RWPE2 (cell line): Measurements from ENCODE around the gene SIGLEC11.
"Not testable (repeated sequence)": the region's sequence is repeated elsewhere in the genome, so short reads cannot be mapped to it uniquely, and the experiment has no call there.

Experiments
- ATAC-seq: fragments of 200-7000 bp; cut with Tn5 transposase; 3 replicates; pipeline ENCODE4 v1.9.1; 2021; ENCODE audit warnings: low read depth
- DNase-seq: peaks from one replicate; pipeline ENCODE4 v3.0.0-alpha.2; 2020; ENCODE audit warnings: low spot score
- H3K27ac ChIP-seq: fragments of 450-650 bp; 2 replicates; pipeline ENCODE4 v1.5.1; 2017; ENCODE audit warnings: mild to moderate bottlenecking; ENCODE audit not compliant: poor library complexity, severe bottlenecking
- H3K27me3 ChIP-seq: fragments of 250-450 bp; sonication (Bioruptor Pico); 2 replicates; pipeline ENCODE4 v1.5.1; 2021; ENCODE audit warnings: mild to moderate bottlenecking, moderate library complexity; ENCODE audit not compliant: insufficient read depth, poor library complexity, severe bottlenecking
- H3K36me3 ChIP-seq: fragments of 250-450 bp; sonication (Bioruptor Pico); 2 replicates; pipeline ENCODE4 v1.5.1; 2020; ENCODE audit warnings: low read depth, mild to moderate bottlenecking, moderate library complexity
- H3K4me1 ChIP-seq: fragments of 250-450 bp; sonication (Bioruptor Pico); 2 replicates; pipeline ENCODE4 v1.5.1; 2021; ENCODE audit warnings: mild to moderate bottlenecking, moderate library complexity; ENCODE audit not compliant: insufficient read depth, poor library complexity, severe bottlenecking
- H3K4me3 ChIP-seq: fragments of 250-450 bp; sonication (Bioruptor Pico); 2 replicates; pipeline ENCODE4 v1.5.1; 2021; ENCODE audit warnings: mild to moderate bottlenecking, moderate library complexity; ENCODE audit not compliant: severe bottlenecking
- H3K9me3 ChIP-seq: fragments of 250-450 bp; sonication (Bioruptor Pico); 2 replicates; pipeline ENCODE4 v1.5.1; 2021; ENCODE audit warnings: mild to moderate bottlenecking, moderate library complexity; ENCODE audit not compliant: severe bottlenecking
- CTCF ChIP-seq: fragments of 450-650 bp; IDR thresholded peaks from one replicate; pipeline ENCODE4 v1.5.1; 2017; ENCODE audit warnings: mild to moderate bottlenecking, moderate library complexity; ENCODE audit not compliant: poor library complexity, severe bottlenecking

Gene SIGLEC11

GRCh38 chr19:49960980-49961379 is at the start of gene SIGLEC11:
Gene SIGLEC11 (minus strand): TSS chr19:49961172. CDS start chr19:49961081, 91 bp downstream.
- H3K36me3 ChIP-seq, H3K4me3 ChIP-seq, H3K27ac ChIP-seq, H3K4me1 ChIP-seq, ATAC-seq, H3K9me3 ChIP-seq, H3K27me3 ChIP-seq, DNase-seq: not testable (repeated sequence)

- Histone ChIP-seq H3K9me3 (no peaks in the 10 kb centered on the region), H3K4me1 (peaks cover 14% of the 10 kb centered on the region), H3K4me3 (no peak overlapping the region), H3K27me3 (no peaks in the 10 kb centered on the region), H3K27ac (no peak overlapping the region), H3K36me3 (peaks cover 45% of the 10 kb centered on the region)
- TF ChIP-seq CTCF: peak; percentile 11
- DNase-seq (no peak), ATAC-seq (no peak)
Observed at GRCh38 chr19:50008532-50008931, 47.6 kb upstream of the SIGLEC11 start.

- no peak for TF ChIP-seq CTCF
- DNase-seq (no peak), ATAC-seq (no peak)
- Histone ChIP-seq H3K9me3 (no peaks in the 10 kb centered on the region), H3K36me3 (peaks cover 48% of the 10 kb centered on the region), H3K4me3 (no peak overlapping the region), H3K4me1 (peaks cover 15% of the 10 kb centered on the region), H3K27ac (no peak overlapping the region), H3K27me3 (no peaks in the 10 kb centered on the region)
Observed at GRCh38 chr19:50007947-50008346, 47.0 kb upstream of the SIGLEC11 start.

- Histone ChIP-seq H3K27me3 (no peaks in the 10 kb centered on the region), H3K27ac (no peak overlapping the region), H3K4me3 (no peak overlapping the region), H3K9me3 (no peaks in the 10 kb centered on the region), H3K4me1 (peaks cover 15% of the 10 kb centered on the region), H3K36me3 (peaks cover 56% of the 10 kb centered on the region)
- no peak for TF ChIP-seq CTCF
- DNase-seq (no peak), ATAC-seq (no peak)
Observed at GRCh38 chr19:50007170-50007569, 46.2 kb upstream of the SIGLEC11 start.

- Histone ChIP-seq H3K27me3 (no peaks in the 10 kb centered on the region), H3K27ac (no peak overlapping the region), H3K4me3 (no peak overlapping the region), H3K4me1 (peaks cover 15% of the 10 kb centered on the region), H3K36me3 (peaks cover 60% of the 10 kb centered on the region), H3K9me3 (no peaks in the 10 kb centered on the region)
- no peak for ATAC-seq
- no peak for TF ChIP-seq CTCF
- DNase-seq: no peak
Observed at GRCh38 chr19:50005428-50005827, 44.5 kb upstream of the SIGLEC11 start.
